HPDE6-E6E7 (cell line): ENCODE measurements around the gene ONECUT2.
"Not testable (repeated sequence)": the region's sequence is repeated elsewhere in the genome, so short reads cannot be mapped to it uniquely, and the experiment has no call there.

Experiments used
- DNase-seq: peaks from one replicate; pipeline ENCODE4 v3.0.0; 2011; ENCODE audit warnings: missing footprints; ENCODE audit errors: extremely low spot score

The ONECUT2 gene

DNA sequence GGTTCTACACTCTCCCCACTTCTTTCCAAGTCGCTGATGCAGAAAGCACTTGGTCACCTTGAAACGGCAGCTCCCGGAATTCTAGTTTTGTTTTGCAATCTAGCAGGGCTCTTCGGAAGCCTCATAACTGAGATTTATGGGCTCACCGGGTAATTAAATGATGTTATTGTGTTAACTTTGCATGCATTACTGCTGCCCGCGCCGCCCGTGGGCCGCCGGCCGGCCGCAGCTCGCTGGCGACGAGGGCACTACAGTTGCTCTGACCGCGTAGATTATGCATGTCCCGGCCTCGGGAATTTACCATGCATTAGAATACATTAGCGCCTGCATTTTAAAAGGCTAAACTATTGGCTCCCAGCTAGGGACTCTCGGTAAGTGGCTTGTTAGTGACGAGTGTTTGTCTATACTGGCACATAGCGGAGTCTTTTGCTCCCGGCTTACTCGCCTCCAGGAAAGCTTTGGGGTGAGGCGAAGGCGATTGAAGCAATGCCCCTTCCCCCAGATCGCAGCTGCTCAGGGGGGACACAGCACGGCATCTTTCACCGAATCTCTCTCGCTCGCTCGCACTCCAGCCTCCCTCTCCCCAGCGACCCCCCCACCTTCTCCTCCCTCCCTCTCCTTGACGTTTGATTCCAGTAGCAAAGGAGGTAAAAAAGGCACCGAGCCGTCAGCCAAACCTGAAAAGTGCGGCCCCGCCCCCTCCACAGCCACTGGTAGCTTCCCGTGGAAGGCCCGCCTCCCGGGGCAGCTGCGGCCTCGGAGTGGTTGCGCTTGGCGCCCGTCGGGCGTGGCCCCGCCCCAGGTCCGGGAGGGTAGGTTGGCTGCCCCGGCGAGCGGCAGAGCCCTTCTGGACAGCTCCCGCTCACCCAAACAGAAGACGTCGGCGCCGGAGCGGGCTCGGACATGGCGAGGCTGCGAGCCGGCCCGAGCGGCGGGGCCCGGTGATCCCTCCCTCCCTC, at the start of gene ONECUT2:
ONECUT2 (plus strand) TSS at position 839 of the 959 bp plus-strand sequence. CDS start 343 bp downstream, outside the sequence.
- DNase-seq: peak; percentile 93

DNA sequence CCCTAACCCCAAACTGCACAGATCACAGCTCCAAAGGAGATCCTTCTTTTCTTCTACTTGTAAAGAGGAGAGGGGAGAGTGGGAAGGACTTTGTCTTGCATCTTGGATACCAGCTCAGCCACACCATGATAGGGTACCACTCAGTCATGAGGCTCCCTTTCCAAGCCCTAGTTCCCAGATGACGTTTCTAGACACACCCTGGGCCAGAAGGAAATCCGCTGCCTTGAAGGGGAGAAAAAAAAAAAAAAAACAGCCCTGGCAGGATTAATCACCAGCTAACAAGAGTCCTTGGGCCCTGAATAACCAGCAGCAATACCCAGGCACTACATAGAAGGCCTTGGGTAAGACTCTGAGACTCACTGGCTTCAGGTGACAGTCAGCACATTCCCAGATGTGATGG, 45.9 kb upstream of the ONECUT2 start:
- no peak for DNase-seq

DNA sequence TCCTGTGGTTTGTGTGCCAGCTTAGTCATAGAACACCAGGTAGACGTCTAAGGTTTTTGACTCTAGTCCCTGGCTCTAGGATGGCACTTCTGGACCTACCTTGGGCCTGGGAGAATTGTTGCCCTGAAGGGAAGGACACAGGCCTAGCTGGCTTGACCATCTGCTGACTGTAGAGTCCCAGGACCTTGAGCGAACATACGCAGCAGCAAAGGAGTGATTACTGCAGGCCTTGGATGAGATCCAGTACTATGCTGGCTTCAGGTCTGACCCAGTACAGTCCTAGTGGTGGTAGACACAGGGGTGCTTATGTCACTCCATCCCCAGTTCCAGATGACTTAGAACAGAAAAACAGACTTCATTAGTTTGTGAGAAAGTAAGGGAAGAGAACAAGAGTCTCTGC, 45.1 kb upstream of the ONECUT2 start:
- no peak for DNase-seq

DNA sequence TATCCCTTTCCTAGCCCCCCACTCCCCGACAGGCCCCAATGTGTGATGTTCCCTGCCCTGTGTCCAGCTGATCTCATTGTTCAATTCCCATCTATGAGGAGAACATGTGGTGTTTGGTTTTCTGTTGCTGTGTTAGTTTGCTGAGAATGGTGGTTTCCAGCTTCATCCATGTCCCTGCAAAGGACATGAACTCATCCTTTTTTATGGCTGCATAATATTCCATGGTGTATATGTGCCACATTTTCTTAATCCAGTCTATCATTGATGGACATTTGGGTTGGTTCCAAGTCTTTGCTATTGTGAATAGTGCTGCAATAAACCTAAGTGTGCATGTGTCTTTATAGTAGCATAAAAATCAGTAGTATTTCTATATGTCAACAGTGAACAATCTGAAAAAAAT, 40.4 kb upstream of the ONECUT2 start:
- not testable (repeated sequence) for DNase-seq

DNA sequence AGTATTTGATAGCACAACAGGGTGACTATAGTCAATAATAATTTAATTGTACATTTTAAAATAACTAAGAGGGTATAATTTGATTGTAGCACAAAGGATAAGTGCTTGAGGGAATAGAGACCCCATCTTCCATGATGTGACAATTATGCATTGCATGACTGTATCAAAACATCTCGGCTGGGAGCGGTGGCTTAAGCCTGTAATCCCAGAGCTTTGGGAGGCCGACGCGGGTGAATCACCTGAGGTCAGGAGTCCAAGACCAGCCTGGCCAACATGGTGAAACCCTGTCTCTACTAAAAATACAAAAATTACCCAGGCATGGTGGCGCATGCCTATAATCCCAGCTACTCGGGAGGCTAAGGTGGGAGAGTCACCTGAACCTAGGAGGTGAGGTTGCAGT, 38.3 kb upstream of the ONECUT2 start:
- not testable (repeated sequence) for DNase-seq

DNA sequence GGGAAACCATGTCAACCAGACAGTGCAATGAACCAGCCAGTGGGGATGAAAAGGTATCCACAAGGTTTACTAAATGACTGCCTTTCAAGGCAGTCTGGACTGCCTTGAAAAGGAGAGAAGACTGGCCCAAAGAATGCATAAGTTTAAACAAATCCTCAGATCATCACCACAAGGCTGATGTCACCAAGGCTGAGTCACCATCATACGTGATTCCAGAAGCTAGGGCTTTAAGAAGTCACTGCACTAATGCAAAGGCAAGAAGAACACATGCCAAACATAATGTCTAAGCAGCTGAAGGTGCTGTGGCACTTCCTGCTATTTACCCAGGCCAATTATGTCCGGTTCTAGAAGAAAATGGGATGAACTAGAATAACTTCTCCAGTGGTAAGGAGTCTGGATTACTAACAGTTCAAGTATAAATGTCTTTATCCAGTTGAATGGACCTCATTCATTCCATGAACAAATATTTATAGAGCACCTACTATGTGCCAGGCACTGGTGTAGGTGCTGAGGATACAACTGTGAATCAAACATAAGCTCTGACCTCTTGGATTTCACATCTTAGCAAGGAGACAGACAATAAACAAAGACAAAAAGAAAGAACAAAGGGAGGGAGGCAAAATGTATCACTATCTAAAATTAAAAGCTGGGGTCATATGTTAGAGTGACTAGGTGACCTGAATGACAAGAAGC, 37.6 kb upstream of the ONECUT2 start:
- no peak for DNase-seq

DNA sequence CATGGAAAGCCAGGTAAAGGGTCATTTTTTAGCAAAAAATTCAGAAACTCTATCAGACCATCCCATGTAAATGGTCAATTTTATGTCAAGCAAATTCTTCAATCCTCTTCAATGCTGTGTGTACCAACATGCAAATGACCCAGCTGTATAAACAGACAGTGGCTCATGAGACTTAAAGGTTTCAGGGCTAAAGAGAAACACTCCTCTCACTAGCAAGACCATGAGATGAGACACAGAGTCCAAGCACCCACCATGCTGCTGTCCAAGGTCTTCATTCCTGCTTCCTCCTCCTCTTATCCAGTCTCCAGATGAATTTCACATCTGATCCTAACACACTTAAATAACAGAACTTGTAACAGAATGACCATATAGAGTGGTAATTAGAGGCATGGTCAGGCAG, 30.8 kb upstream of the ONECUT2 start:
- DNase-seq: no peak

DNA sequence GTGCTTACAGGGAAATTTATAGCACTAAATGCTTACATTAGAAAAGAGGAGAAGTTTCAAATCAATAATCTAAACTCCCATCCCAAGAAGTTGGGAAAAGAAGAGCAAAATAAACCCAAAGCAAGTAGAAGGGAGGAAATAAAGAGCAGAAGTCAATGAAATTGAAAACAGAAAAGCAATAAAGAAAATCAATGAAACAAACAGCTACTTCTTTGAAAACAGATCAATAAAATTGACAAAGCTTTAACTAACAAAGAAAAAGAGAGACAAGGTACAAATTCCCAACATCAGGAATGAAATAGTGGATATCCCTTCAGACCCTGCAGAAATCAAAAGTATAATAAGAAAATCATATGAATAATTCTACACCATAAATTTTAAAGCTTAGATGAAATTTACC, 25.5 kb upstream of the ONECUT2 start:
- no peak for DNase-seq

DNA sequence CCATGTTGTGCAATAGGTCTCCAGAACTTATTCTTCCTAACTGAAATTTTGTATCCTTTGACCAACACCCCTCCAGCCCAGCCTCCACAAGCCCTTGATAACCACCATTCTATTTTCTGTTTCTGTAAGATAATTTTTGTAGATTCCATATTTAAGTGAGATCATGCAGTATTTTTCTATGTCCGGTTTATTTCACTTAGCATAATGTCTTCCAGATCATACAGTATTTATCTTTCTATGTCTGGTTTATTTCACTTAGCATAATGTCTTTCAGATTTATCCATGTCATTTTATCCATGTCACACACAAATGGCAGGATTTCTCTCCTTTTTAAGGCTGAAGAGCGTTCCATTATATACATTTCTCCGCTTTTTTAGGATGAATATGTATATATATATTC, 24.4 kb upstream of the ONECUT2 start:
- DNase-seq: no peak

DNA sequence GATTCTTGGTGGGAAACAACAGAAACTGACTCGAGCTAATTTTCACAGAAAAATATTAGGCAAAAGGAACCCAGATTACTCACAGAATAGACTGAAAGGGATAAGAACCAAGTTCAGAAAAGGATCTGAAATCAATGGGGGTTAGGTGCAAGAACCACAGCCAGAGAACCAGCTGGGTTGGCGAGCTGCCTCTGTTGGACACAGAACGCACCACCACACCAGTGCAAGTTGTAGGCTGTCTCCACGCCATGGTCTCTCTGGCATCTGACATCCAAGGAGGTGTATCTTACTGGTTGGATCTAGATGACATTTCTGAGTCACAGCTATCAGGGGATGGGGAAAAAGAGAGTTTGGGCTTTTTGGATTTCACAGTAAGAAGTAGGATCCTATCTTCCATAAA, 18.6 kb upstream of the ONECUT2 start:
- no peak for DNase-seq

DNA sequence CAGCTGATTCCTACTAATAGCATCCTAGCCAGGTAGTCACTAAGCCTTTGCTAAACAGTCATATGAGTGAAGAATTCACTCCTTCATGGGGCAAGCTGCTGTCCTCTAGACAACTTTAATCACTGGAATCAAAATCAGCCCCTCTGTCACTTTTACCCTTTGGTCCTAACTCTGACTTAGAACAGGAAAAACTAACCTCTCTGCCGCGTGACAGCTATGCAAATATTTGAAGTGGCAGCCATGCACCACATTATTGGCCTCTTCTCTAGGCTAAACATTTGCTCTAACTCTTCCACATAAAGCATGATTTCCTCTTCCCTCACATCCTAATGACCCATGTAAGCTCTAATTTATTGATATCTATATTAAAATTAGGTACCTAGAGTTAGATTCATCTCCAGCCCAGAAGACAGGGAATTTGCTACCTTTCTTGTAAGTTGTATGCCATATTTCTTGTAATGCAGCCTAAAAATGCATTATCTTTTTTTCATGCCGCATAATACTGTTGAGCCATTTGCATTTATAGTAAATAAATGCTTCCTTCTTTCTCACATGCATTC, 12.8 kb upstream of the ONECUT2 start:
- no peak for DNase-seq

DNA sequence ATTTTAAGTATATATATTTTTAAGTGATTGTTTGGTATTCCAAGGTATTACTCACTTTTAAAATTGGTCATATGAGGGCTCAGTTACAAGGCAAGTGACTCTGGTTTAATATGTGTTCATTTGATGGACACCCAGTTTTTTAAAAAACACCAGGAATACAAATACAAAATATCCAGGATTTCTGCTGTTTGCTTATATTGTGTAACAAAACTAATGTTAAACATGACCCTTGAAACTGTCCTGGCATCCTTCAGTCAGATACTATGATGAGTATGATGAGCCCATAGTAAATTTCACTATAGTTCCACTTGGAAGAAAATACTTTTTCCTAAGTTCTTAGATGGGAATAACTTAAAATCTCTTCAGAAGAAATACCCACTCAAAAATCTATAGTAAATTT, 11.4 kb upstream of the ONECUT2 start:
- DNase-seq: no peak

DNA sequence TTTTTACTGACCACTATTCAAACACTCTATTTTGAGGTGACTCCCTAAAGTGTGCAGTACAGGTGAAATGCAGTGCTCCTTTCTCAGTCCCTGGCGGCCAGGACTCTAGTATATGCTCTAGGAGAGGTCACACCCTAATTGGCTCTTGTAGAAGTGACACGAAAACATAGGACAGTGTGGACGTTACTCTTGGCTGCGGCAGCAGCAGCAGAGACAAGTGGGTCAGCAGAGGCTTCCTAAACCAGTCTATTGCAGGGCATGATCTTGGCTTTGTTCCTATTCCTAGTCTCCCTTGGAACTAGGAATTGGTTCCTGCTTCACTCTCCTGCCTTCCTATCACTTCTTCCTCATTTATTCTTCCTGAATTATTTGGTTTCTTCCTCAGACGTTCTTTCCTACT, 10.1 kb upstream of the ONECUT2 start:
- DNase-seq: no peak

DNA sequence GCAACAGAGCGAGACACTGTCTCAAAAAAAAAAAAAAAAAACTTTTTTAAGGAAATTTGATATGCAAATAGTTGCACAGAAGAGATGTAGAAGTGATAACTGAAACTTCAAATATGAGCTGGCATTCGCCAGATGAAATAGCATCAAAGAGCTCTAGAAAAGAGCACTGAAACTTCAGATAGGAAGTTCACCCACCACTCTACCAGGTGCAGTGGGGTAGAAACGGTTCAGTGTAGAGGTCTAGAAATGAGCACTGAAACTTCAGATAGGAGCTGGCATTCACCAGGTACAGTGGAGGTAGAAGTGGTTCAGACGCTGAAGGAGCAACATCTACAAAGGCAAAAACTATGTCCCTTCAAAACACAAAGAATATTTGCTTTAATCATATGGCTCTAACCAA, 9.0 kb upstream of the ONECUT2 start:
- DNase-seq: no peak

DNA sequence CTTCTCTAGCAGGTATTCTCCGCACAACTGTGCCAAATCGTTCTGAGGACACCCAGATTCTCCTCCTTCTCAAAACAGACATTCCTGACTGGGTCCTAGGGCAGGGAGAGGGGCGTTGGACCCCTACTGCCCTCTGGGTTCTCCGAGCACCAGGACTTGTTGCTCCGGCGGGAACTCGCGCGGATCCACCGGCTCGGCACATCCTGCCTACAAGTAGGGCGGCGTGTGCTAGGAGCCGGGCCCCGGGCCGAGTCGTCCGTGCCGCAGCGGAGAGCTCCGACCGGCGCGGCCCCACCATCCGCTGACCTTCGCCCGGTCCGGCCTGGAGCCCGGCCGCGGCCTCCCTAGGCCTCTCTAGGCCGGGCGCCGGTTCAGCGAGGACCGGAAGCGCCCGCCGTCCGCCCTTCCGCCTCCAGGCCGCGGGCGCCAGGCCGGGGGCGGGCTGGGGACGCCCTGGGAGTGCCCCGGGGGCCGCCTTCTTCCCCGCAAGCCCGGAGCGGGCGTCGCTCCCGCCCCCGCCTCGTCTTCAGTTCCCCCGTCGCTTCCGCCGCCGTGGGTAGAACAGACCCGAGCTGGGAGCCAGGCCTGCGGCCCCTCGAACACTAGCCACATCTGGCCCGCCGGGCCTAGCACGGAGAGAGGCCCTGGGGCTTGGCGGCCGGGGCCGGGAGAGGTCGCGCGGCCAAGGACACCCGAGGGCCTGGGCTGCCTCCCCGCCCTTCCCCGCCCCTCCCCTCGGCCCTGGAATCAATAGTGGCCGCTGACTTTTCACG, 7.6 kb upstream of the ONECUT2 start:
- no peak for DNase-seq

DNA sequence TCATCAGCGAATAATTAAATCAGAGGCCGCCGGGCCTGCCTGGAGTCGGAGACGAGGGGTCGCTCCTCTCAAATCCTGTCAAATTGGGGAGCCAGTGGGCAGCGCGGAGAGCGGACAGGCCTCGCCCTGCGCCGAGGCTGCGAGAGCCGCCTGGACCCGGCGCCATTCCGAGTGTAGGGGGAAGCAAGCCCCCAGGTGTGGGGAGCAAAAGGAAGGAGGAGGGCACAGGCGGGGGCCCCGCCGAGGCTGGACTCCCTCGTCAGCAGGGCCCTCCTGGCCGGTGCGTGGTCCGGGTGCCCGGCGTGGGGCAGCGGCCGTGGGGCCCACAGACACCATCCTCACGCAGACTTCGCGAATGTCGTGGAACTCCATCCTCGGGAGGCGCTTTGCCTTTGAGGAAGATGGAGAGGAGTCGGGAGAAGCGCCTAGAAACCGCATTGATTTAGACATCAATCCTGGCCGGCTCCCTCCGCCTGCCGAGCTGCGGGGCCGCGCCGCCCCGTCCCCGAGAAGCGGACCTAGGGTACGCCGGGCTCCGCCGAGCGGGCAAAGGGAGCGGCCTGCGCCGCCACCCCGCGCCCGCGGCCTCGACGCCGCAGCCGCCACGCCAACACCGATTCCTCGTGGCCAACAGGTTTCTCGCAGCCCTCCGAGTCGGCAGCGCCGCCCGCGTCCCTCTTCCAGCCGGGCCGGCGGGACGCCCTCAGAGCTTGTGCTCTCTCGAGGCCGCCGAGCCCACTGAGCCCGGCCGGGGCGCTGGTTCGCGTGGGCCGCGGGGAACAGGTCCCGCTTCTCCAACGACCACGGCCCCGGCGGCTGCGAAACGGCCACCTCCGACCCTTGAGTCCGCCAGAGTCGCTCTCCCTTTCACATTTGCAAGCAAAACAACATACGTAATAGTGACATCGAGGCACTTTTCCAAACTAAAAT, 6.7 kb upstream of the ONECUT2 start:
- DNase-seq: no peak

DNA sequence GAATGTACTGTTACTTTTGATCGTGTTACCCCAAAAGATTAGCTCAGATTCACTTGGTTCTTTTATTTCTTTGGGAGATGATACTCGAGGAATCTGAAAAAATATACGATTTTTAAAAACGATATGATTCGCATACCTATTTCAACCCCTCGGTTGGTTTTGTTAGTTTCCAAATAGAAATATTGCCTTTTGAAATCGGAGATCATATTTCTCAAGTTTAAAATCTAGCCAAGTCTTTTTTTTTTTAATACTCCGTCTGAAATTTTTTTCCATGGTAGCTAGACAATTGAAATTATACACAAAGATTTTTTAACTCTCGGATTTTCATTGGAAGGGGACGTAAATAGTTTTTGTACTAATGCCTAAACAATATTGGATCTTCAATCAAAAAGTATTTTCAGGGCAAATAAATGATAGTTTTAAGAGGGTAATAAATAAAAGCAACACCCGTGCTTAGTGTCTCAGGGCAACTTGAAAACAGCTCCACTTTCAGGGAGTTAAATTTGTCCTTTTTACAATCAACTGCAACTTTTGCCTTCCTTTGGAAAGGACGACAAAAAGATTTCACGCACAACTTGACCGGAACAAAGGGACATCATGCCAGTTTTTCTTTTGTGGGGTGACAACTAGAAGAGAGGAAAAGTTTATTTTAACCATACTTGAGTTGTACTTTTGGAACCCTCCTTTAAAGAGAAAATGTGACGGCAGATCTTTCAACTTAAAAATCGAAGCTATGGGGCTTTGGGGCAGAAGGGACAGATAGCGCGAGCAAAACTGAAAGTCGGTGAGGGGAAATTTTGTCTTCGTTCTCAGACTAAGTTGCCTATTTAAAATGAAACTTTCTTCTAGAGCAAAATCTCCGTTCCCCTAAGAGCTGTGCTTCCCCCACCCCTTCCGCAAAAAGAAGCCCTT, 5.8 kb upstream of the ONECUT2 start:
- no peak for DNase-seq

DNA sequence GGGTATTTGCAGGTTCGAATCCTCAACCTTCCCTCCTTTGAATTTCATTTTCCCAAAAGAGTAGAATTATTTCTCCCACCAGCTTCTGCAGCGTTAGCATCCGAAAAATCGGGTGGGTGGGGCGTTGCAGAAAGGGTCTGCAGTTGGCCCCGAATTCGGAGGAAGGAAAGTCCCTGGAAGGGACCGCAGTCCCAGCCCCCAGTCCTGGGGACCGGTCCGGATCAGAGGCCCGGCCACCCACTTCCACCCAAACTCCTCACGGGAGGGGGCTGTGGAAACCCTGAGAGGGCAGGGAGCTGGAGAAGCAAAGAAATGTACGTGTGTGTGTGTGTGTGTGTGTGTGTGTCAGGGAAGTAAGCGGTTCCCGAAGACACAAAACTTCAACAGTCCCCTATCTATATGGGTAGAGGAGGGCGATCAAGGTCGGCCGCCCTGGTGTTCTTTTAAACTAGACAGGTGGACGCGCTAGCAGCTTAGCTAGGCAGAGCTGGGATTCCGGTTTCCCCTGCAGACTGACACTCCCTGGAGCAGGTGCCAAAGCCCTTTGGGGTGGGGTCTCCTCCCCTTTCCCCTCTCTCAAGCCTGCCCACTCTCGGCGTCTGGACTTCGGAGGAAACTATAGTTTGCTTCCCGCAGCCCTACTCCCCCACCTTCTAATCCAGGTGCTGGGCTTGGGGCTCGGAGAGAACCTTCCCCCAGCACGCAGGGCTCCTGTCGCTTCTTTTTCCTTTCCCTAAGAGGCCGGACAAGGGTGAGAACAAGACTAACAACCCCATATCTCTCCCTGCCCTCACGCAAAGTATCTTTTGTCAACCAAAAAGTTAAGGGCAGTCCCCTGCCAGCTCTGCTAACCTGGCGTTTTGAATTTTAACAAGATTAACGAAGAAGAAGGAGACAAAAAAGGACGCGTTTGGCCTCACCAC, 4.8 kb upstream of the ONECUT2 start:
- DNase-seq: no peak

DNA sequence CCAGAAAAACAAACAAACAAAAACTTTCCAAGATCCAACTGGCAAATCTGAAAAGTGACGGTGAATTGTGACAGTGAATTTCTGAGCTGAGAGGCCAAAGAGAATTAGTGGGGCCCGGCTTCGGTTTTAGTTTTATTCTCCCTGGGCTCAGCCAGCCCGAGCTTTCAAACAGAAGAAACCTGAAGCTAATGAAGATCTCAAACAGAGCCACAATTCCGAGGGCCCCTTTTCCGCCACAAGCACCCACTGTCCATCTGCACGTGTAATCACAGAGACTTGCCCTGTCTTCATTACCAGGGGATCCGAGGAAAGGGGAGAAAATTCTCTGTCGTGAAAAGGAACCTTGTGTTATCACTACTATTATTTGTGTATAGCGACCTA, 4.2 kb upstream of the ONECUT2 start:
- no peak for DNase-seq
